Mesenchymal stem cell (in vitro differentiated cells and primary cell): ENCODE results near the gene PXDN.
A peak's percentile ranks its signal among the peaks of the same experiment; 100 is the strongest.

ENCODE experiments used
- DNase-seq: peaks from one replicate; pipeline ENCODE4 v3.0.0-alpha.2; 2013
- H2AFZ ChIP-seq: one replicate; pipeline ENCODE4 v1.6.1; 2013; ENCODE audit warnings: low read depth, mild to moderate bottlenecking, control low read depth, inconsistent platforms, low read length, moderate library complexity
- H2AK5ac ChIP-seq: 2 replicates; pipeline ENCODE4 v1.6.1; 2013; ENCODE audit warnings: low read length, moderate library complexity, mild to moderate bottlenecking, inconsistent platforms; ENCODE audit not compliant: severe bottlenecking
- H2BK120ac ChIP-seq: one replicate; pipeline ENCODE4 v1.6.1; 2013; ENCODE audit warnings: low read depth, mild to moderate bottlenecking, inconsistent platforms, low read length, moderate library complexity
- H2BK12ac ChIP-seq, 2 experiments: one replicate each; pipeline ENCODE4 v1.6.1; 2013; ENCODE audit warnings: inconsistent platforms in 2 of 2, low read length in 2 of 2, mild to moderate bottlenecking in 2 of 2, moderate library complexity in 2 of 2, control low read depth in 1 of 2
- H2BK15ac ChIP-seq: one replicate; pipeline ENCODE4 v1.6.1; 2013; ENCODE audit warnings: mild to moderate bottlenecking, low read depth, inconsistent platforms; ENCODE audit not compliant: poor library complexity, severe bottlenecking
- H2BK5ac ChIP-seq: 2 replicates; pipeline ENCODE4 v1.6.1; 2013; ENCODE audit warnings: low read depth, mild to moderate bottlenecking, low read length, control low read depth, inconsistent platforms; ENCODE audit not compliant: poor library complexity, severe bottlenecking
- H3K14ac ChIP-seq, 2 experiments: one replicate each; pipeline ENCODE4 v1.6.1; 2013; ENCODE audit warnings: inconsistent platforms in 2 of 2, low read length in 2 of 2, control low read depth in 1 of 2, mild to moderate bottlenecking in 1 of 2, moderate library complexity in 1 of 2
- H3K18ac ChIP-seq, 2 experiments: one replicate each; pipeline ENCODE4 v1.6.1; 2013; ENCODE audit warnings: inconsistent platforms in 2 of 2, low read length in 2 of 2, control low read depth in 1 of 2, low read depth in 1 of 2, mild to moderate bottlenecking in 1 of 2
- H3K23ac ChIP-seq, 2 experiments: one replicate each; pipeline ENCODE4 v1.6.1; 2013; ENCODE audit warnings: inconsistent platforms in 2 of 2, low read length in 2 of 2, mild to moderate bottlenecking in 2 of 2, moderate library complexity in 2 of 2, control low read depth in 1 of 2
- H3K27ac ChIP-seq: 2 replicates; pipeline ENCODE4 v1.5.1; 2013; ENCODE audit warnings: mild to moderate bottlenecking, moderate library complexity, low read length, control low read depth, inconsistent platforms; ENCODE audit not compliant: poor library complexity, severe bottlenecking
- H3K27me3 ChIP-seq, 2 experiments: 2 replicates each; pipeline versions ENCODE4 v1.6.1 to v1.7.0; 2013; ENCODE audit warnings: low read length in 2 of 2, mild to moderate bottlenecking in 2 of 2, moderate library complexity in 2 of 2, control low read depth in 1 of 2, inconsistent platforms in 1 of 2; ENCODE audit not compliant: control insufficient read depth in 1 of 2, insufficient read depth in 1 of 2
- H3K36me3 ChIP-seq, 2 experiments: 2 replicates each; pipeline versions ENCODE4 v1.6.1 to v1.7.0; 2013; ENCODE audit warnings: low read length in 2 of 2, control low read depth in 1 of 2, inconsistent platforms in 1 of 2, low read depth in 1 of 2, mild to moderate bottlenecking in 1 of 2; ENCODE audit not compliant: insufficient read depth in 2 of 2, control insufficient read depth in 1 of 2
- H3K4ac ChIP-seq, 2 experiments: one replicate each; pipeline ENCODE4 v1.6.1; 2013; ENCODE audit warnings: inconsistent platforms in 2 of 2, low read length in 2 of 2, mild to moderate bottlenecking in 2 of 2, moderate library complexity in 2 of 2, control low read depth in 1 of 2, low read depth in 1 of 2
- H3K4me1 ChIP-seq: 2 replicates; pipeline ENCODE4 v1.6.1; 2013; ENCODE audit warnings: low read depth, low read length, control low read depth; ENCODE audit not compliant: control insufficient read depth, insufficient read depth
- H3K4me2 ChIP-seq: 2 replicates; pipeline ENCODE4 v1.6.1; 2013; ENCODE audit warnings: low read length, mild to moderate bottlenecking, inconsistent platforms; ENCODE audit not compliant: poor library complexity, severe bottlenecking
- H3K4me3 ChIP-seq, 2 experiments: 2 replicates each; pipeline versions ENCODE4 v1.5.1 to v1.7.0; 2013; ENCODE audit warnings: low read length in 2 of 2, mild to moderate bottlenecking in 2 of 2, control low read depth in 1 of 2, low read depth in 1 of 2; ENCODE audit not compliant: insufficient read depth in 1 of 2
- H3K79me1 ChIP-seq: replicated peaks from 2 replicates; pipeline ENCODE4 v1.6.1; 2013; ENCODE audit warnings: mild to moderate bottlenecking, control low read depth, low read length, inconsistent platforms; ENCODE audit not compliant: poor library complexity, severe bottlenecking
- H3K9ac ChIP-seq: 2 replicates; pipeline ENCODE4 v1.7.0; 2013; ENCODE audit warnings: mild to moderate bottlenecking, low read length, moderate library complexity
- H3K9me3 ChIP-seq: 2 replicates; pipeline ENCODE4 v1.7.0; 2013; ENCODE audit warnings: mild to moderate bottlenecking, low read length; ENCODE audit not compliant: control insufficient read depth
- H4K8ac ChIP-seq: one replicate; pipeline ENCODE4 v1.6.1; 2013; ENCODE audit warnings: inconsistent platforms, mild to moderate bottlenecking, low read length, moderate library complexity
- H4K91ac ChIP-seq: one replicate; pipeline ENCODE4 v1.6.1; 2013; ENCODE audit warnings: mild to moderate bottlenecking, low read length, inconsistent platforms
- WGBS: methylation state at CpG from one replicate; pipeline ENCODE4 v1.1.7; 2013; ENCODE audit warnings: mixed read lengths; 5-methylcytosine and 5-hydroxymethylcytosine counted together

Gene PXDN

DNA sequence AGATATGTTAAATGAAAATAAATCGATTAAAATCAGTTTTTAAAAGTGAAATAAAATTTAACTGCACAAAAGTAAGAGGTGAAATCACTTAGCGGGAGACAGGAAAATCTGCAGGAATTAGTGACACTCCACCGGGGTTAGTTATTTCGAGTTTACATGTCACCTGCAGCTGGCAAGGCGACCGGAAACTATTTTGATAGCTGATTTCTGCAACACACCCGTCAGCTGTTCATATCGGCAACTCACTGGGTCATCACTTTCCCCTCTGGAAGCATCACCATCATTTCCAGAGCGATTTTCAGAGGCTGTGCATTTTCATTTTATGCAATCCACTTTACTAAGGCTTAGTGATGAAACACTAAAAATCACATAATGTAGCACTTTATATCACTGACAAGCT is 52.9 kb downstream of the PXDN start:
- no peak overlapping the region for H3K18ac ChIP-seq
- no peak overlapping the region for H2BK5ac ChIP-seq
- H3K27ac ChIP-seq, result no peak overlapping the region
- no peak overlapping the region for H3K4me3 ChIP-seq
- H2BK120ac ChIP-seq, result no peak overlapping the region
- peaks cover 39 to 62% of the 10 kb centered on the region in 2 experiments for H3K36me3 ChIP-seq
- no peak overlapping the region for H3K4me2 ChIP-seq
- no peak overlapping the region for H3K23ac ChIP-seq
- no peak overlapping the region for H2BK15ac ChIP-seq
- H2AK5ac ChIP-seq, result no peak overlapping the region
- no peak overlapping the region for H2BK12ac ChIP-seq
- H3K27me3 ChIP-seq, result no peaks in the 10 kb centered on the region
- H3K4ac ChIP-seq, result no peak overlapping the region
- H4K91ac ChIP-seq, result no peak overlapping the region
- no peak overlapping the region for H3K9ac ChIP-seq
- no peak overlapping the region for H3K14ac ChIP-seq
- DNase-seq, result no peak
- peaks cover 31% of the 10 kb centered on the region for H3K4me1 ChIP-seq
- H3K9me3 ChIP-seq, result no peaks in the 10 kb centered on the region
- WGBS, result 95% methylated on average over 9 of the region's 9 CpGs
- peaks cover 5% of the 10 kb centered on the region for H3K79me1 ChIP-seq
- H4K8ac ChIP-seq, result no peak overlapping the region
- H2AFZ ChIP-seq, result no peak overlapping the region

DNA sequence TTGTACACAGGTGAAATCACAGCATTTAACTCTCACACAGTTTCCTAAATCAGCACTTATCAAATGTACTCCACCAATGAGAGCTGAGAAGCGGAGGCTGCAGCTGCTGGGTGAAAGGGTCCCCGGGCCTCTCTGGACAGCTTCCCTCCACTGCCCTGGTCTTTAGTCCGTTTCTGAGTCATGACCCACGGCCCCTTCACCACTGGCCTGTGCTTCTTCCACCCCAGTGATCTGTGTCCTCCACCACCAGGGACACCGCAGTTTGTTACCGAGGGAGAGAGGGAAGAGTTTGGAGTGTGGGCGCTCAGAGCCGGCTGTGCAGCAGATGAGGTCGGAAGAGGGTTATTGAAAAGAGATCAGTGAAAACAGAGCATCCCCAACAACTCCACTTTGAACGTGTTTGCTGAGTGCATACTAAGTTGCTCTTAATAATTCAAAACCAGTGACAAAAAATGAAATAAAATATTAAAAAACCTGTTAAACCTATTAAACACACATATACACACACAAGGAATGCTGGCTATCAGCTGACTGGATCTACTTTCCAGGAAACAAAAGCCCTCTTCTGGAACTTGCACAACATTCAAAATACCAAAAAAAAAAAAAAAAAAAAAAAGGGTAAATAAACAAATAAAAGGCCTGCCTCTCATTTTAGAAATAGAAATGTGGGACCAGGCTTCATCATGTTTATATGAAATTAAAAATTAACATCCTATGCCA is 54.1 kb downstream of the PXDN start:
- no peak overlapping the region for H3K14ac ChIP-seq
- no peak overlapping the region for H3K23ac ChIP-seq
- no peak overlapping the region for H3K9ac ChIP-seq
- no peak overlapping the region for H4K91ac ChIP-seq
- peaks cover 42 to 71% of the 10 kb centered on the region in 2 experiments for H3K36me3 ChIP-seq
- H2BK15ac ChIP-seq, result no peak overlapping the region
- no peaks in the 10 kb centered on the region for H3K9me3 ChIP-seq
- H3K79me1 ChIP-seq, result peaks cover 5% of the 10 kb centered on the region
- 90% methylated on average over 4 of the region's 10 CpGs for WGBS
- H2BK5ac ChIP-seq, result no peak overlapping the region
- H4K8ac ChIP-seq, result no peak overlapping the region
- no peak overlapping the region for H3K4ac ChIP-seq
- no peak overlapping the region for H3K4me2 ChIP-seq
- peaks cover 39% of the 10 kb centered on the region for H3K4me1 ChIP-seq
- no peak overlapping the region for H2BK120ac ChIP-seq
- H2AK5ac ChIP-seq, result no peak overlapping the region
- no peak overlapping the region for H2AFZ ChIP-seq
- no peak overlapping the region for H3K4me3 ChIP-seq
- H3K27me3 ChIP-seq, result no peaks in the 10 kb centered on the region
- peak overlapping the region; percentile 6 for H3K27ac ChIP-seq
- H2BK12ac ChIP-seq, result no peak overlapping the region
- H3K18ac ChIP-seq, result no peak overlapping the region
- DNase-seq, result no peak

DNA sequence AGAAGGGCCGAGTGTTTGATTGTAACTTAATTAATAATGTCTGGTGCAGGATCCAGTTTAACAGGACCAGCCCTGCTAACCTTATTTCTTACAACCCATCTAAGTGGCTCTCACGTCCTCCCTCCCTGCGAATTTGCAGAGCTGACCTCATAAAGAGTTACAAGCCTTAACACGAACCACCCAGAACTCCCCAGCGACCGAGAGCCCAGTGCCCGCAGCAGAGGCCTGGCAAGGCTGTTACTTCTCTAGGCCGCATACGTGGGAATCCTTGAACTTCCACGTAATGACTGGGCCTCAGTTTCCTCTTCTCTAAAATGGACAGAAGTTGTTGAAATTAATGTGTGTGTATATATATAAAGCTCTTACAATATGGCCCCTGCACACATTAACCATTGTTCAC is 55.5 kb downstream of the PXDN start:
- Histone ChIP-seq H3K18ac (no peak overlapping the region), H3K4me3 (no peak overlapping the region)
- 98% methylated on average over 7 of the region's 10 CpGs for WGBS

DNA sequence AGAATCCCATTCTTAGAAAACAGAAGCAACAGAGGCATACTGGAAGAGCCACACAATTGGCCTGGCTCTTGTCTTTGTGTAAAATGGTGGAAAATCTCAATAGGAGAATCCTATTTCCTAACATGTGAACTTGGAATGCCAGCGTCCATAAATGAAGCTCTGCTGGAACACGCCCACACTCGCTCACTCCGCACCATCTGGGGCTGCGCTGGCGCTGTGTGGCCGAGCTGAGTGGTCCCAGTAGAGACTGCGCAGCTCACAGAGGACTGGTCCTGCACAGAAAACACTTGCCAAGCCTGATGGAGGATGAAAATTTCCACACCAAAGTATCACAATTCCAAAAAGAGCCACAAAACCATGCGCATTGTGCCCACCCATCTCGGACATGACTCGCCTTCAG is 56.2 kb downstream of the PXDN start:
- no peaks in the 10 kb centered on the region for H3K27me3 ChIP-seq
- no peak overlapping the region for H3K18ac ChIP-seq
- no peak overlapping the region for H2BK15ac ChIP-seq
- H4K8ac ChIP-seq, result no peak overlapping the region
- H3K9ac ChIP-seq, result no peak overlapping the region
- peaks cover 34% of the 10 kb centered on the region for H3K4me1 ChIP-seq
- DNase-seq, result no peak
- no peak overlapping the region for H3K4me2 ChIP-seq
- H4K91ac ChIP-seq, result no peak overlapping the region
- H3K4ac ChIP-seq, result no peak overlapping the region
- no peaks in the 10 kb centered on the region for H3K9me3 ChIP-seq
- H2AK5ac ChIP-seq, result peak overlapping the region; percentile 46
- no peak overlapping the region for H2BK12ac ChIP-seq
- no peak overlapping the region for H2AFZ ChIP-seq
- H2BK5ac ChIP-seq, result no peak overlapping the region
- peak overlapping the region; percentile 96 for H3K27ac ChIP-seq
- H3K36me3 ChIP-seq, result peaks cover 38 to 74% of the 10 kb centered on the region in 2 experiments
- H3K4me3 ChIP-seq, result no peak overlapping the region
- no peak overlapping the region for H3K14ac ChIP-seq
- no peak overlapping the region for H3K23ac ChIP-seq
- H3K79me1 ChIP-seq, result peaks cover 5% of the 10 kb centered on the region
- no peak overlapping the region for H2BK120ac ChIP-seq
- 97% methylated on average over 11 of the region's 11 CpGs for WGBS

More for the DNA sequence above, 55.5 kb downstream of the PXDN start:
- Histone ChIP-seq H3K23ac (no peak overlapping the region), H3K9me3 (no peaks in the 10 kb centered on the region), H3K36me3 (peaks cover 40 to 78% of the 10 kb centered on the region in 2 experiments), H2AFZ (no peak overlapping the region), H3K4me1 (peaks cover 36% of the 10 kb centered on the region), H3K27ac (no peak overlapping the region), H2AK5ac (no peak overlapping the region), H2BK5ac (no peak overlapping the region), H3K79me1 (peaks cover 5% of the 10 kb centered on the region), H4K91ac (no peak overlapping the region), H3K14ac (no peak overlapping the region), H2BK120ac (no peak overlapping the region), H3K4ac (no peak overlapping the region), H3K4me2 (no peak overlapping the region), H4K8ac (no peak overlapping the region), H3K9ac (no peak overlapping the region), H3K27me3 (no peaks in the 10 kb centered on the region), H2BK12ac (no peak overlapping the region), H2BK15ac (no peak overlapping the region)
- DNase-seq, result no peak
